Stimulated activated naive CD8-positive, alpha-beta T cell treated with anti-CD3 and anti-CD28 coated beads, Interleukin-15, Interleukin-2, amounts not matched to agents 100 U/mL and 50 U/mL, for 24 hours (primary cell): ENCODE data around the gene TGFB1I1.
"Not testable (repeated sequence)": the region's sequence is repeated elsewhere in the genome, so short reads cannot be mapped to it uniquely, and the experiment has no call there.

ENCODE experiments used
- ATAC-seq: fragments of 150-1000 bp; cut with Tn5 transposase; one replicate; pipeline ENCODE4 v1.10.0; 2021
- DNase-seq: peaks from one replicate; pipeline ENCODE4 v3.0.0; 2021

The TGFB1I1 gene

GRCh38 chr16:31471241-31471874 is 594 bp upstream of the TGFB1I1 start:
- no peak for ATAC-seq
- no peak for DNase-seq

DNA sequence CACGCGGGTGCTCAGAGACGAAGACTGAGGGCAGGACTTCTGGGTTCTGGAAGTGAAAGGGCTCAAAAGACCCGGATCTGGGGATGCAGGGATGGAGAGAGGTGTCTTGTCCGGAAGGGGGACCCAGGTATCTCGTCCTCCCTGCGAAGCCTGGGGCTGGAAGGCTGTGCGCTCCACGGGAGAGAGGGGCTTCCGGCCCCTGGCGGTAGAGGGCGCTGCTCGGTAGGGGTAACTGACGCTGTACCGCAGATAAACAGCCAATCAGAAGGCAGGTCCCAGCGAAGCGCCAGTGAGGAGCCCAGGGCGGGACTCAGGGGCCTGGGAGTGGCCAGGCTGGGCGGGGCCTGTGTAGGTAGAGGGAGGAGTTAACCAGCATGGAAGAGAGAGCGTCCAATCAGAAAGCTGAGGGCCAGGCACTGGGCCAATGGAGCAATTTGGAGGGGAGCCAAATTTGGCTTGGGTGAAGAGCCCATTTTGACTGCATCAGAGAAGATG is 804 bp downstream of the TGFB1I1 start:
- DNase-seq (peak; percentile 60), ATAC-seq (no peak)

DNA sequence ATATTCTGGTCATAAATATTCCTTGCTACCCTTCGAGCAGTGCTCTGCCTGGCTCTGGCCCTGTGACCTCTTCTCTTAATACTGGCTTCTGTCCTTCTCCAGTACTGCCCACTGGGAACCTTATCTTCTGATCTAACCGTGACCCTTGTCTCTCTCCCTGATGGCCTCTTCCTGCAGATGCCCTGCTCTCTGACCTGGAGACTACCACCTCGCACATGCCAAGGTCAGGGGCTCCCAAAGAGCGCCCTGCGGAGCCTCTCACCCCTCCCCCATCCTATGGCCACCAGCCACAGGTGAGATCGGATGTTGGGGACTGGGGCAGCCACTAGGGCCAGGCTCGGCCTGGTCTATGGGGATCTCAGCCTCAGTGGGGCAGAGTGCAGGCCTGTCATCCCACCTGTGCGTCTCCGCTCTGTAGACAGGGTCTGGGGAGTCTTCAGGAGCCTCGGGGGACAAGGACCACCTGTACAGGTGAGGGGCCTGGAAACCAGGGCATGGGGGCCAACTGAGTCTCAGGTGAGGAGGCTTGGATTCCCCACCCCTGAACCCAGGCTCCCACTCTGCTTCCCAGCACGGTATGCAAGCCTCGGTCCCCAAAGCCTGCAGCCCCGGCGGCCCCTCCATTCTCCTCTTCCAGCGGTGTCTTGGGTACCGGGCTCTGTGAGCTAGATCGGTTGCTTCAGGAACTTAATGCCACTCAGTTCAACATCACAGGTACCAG is 1.5 kb downstream of the TGFB1I1 start:
- DNase-seq (no peak), ATAC-seq (no peak)

DNA sequence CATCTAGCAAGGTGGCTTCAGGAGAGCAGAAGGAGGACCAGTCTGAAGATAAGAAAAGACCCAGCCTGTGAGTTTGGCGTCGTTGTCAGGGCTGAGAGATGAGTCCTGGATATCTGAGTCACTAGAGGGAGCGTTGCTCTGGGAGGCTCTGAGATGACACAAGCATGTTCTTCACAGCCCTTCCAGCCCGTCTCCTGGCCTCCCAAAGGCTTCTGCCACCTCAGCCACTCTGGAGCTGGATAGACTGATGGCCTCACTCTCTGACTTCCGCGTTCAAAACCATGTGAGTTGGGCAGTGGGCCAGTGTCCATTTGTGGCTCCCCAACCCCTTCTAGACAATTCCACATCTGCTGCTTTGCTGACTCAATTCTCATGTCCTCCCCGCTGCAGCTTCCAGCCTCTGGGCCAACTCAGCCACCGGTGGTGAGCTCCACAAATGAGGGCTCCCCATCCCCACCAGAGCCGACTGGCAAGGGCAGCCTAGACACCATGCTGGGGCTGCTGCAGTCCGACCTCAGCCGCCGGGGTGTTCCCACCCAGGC is 2.3 kb downstream of the TGFB1I1 start:
- no peak for ATAC-seq
- DNase-seq, result no peak

GRCh38 chr16:31474773-31475738 is 3.1 kb downstream of the TGFB1I1 start:
- no peak for DNase-seq
- no peak for ATAC-seq

DNA sequence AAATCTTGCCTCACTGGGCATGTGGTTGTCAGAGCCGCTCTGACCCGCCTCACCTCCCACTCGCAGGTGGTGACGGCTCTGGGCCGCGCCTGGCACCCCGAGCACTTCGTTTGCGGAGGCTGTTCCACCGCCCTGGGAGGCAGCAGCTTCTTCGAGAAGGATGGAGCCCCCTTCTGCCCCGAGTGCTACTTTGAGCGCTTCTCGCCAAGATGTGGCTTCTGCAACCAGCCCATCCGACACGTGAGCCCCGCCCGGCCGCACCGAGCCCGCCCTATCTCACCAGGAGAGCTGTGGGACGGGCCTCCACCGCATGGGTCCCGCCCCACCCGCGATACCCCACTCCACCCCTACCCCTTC is 4.0 kb downstream of the TGFB1I1 start:
- no peak for ATAC-seq
- DNase-seq, result no peak

DNA sequence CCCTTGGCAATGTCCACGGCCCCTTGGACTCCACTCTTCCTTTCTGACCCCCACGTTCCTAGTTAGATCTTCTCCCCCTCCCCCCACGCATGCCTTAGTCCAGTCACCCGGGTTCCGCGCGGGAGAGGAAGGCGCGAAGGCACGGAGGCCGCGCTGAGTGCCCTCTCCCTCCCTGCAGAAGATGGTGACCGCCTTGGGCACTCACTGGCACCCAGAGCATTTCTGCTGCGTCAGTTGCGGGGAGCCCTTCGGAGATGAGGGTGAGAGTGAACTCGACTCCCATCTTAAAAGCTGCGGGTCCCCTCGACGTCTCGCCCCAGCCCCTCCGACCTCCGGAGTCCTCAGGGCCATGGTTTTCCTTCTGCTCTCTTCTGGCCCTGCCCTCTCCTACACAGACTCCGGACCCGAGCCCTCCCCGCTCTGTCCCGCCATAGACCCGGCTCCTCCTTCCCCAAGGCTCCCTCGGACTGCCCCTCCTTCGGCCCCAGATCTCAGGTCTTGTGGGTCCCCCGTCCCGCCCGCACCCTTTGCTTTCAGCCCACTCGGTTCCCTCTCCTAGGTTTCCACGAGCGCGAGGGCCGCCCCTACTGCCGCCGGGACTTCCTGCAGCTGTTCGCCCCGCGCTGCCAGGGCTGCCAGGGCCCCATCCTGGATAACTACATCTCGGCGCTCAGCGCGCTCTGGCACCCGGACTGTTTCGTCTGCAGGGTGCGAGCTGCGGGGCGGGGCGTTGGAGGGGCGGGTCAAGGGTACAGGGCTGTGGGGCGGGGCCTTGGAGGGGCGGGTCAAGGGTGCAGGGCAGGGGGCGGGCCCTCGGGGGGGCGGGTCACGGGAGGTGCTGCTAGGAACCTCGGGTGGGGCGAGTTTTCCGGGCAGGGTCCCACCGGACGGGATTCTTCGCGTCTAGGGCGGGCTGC is 4.6 kb downstream of the TGFB1I1 start:
- DNase-seq (peak; percentile 92), ATAC-seq (peak; percentile 90)

DNA sequence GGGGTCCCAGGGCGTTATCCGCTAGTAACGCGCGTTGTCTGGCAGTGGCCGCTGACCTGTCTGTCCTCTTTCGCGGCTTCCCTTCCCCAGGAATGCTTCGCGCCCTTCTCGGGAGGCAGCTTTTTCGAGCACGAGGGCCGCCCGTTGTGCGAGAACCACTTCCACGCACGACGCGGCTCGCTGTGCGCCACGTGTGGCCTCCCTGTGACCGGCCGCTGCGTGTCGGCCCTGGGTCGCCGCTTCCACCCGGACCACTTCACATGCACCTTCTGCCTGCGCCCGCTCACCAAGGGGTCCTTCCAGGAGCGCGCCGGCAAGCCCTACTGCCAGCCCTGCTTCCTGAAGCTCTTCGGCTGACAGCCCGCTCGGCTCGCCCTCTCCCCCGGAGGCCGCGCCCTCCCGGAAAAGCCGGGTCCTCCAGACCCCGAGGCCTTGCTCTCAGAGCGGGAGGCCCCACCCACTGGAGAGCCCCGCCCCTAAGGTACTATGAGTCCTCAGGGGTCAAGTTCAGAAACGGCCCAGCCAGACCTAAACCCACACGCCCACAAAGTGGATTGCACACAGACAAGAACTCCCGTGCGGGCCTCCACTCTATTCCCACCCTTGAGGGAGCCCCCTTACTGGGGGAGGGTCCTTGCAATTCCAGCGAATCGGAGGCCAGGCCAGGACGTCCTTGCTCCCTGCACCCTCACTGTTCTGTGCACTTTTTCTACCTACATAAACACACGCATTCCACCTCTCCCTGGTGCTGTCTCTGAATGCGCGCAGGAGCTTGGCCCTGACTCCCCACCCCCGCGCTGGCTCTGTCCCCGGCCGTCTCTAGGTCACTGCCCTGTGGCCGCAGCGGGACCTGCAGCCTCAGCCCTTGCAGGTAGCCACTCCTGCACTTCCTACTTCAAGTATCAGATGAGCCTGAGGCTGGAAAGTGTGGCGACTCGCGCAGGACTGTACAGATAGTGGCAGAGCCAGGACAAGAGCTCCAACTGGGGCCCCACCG is 5.6 kb downstream of the TGFB1I1 start:
- peak; percentile 66 for DNase-seq
- ATAC-seq, result peak; percentile 29

- ATAC-seq, result no peak
- no peak for DNase-seq
These were observed 7.0 kb downstream of the TGFB1I1 start for GRCh38 chr16:31478956-31479355.

GRCh38 chr16:31479751-31480150 is 7.8 kb downstream of the TGFB1I1 start:
- DNase-seq (no peak), ATAC-seq (no peak)

DNA sequence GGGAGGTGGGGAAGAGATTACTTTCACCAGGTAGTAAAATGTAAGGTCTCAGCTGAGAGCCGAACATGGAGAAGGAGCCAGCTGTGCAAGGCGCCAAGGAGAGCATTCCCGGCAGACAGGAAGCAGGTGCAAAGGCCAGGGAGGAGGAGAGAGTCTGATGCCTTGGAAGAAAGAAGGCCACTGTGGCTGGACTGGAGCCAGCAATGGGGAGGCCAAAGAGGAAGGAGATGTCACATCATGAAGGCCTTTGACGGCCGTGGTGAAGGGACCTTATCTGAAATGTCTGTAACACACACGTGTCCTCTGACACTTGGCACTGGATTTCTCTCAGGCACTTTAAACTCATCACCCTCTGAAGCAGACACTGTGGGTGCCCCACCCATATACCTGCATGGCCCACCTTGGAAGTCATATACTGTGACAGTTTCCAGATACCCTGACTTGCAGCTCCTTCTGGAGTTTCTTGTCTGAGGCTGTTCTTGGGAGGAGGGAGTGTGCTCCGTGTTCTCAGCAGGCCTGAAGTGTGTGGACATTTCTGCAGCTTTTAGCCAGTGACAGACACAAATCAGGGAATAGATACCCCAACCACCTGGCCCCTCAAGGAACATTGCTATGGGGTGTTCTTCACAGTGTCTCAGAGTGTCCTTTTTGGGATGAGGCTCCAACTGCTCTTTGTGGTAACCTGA is 9.0 kb downstream of the TGFB1I1 start:
- DNase-seq, result no peak
- no peak for ATAC-seq

GRCh38 chr16:31483081-31483480 is 11.1 kb downstream of the TGFB1I1 start, which contains the start of gene SLC5A2:
Gene SLC5A2, plus strand, starts transcription at chr16:31483123. Its CDS starts 14 bp downstream, at chr16:31483137.
- DNase-seq, result no peak
- no peak for ATAC-seq

DNA sequence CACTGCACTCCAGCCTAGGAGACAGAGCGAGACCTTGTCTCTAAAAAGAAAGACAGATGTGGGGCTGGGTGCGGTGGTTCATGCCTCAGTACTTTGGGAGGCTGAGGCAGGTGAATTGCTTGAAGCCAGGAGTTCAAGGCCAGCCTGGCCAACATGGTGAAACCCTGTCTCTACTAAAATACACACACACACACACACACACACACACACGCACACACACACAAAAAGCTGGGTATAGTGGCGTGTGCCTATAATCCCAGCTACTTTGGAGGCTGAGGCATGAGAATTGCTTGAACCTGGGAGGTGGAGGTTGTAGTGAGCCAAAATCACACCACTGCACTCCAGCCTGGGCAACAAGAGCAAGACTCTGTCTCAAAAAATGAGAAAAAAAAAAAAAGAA is 12.1 kb downstream of the TGFB1I1 start:
- not testable (repeated sequence) for ATAC-seq, DNase-seq

DNA sequence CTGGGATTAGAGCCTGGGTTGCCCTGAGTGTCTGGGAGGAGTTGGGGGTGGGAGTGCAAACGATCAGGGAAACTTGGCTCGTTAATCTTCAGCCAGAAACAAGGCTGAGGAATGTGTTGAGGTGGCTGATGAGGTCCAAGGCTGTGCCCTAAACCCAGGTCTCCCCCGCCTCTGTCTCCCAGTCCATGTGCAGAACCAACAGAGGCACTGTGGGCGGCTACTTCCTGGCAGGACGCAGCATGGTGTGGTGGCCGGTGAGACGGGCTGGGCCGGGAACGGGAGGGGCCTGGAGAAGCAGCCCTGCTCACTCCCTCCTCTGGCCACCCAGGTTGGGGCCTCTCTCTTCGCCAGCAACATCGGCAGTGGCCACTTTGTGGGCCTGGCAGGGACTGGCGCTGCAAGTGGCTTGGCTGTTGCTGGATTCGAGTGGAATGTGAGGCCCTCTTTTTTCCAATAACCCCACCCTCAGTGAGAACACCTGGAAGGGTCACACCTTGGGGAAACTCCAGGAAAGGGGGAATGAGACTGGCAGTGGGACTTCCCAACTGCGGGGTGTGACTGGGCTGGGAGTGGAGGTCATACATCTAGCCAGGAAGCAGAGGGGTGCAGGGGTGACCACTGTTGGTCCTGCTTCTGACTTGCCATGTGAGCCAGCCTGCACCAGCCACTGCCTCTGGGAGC is 12.7 kb downstream of the TGFB1I1 start:
- no peak for DNase-seq
- no peak for ATAC-seq

GRCh38 chr16:31485571-31485970 is 13.6 kb downstream of the TGFB1I1 start:
- DNase-seq, result no peak
- ATAC-seq, result no peak

DNA sequence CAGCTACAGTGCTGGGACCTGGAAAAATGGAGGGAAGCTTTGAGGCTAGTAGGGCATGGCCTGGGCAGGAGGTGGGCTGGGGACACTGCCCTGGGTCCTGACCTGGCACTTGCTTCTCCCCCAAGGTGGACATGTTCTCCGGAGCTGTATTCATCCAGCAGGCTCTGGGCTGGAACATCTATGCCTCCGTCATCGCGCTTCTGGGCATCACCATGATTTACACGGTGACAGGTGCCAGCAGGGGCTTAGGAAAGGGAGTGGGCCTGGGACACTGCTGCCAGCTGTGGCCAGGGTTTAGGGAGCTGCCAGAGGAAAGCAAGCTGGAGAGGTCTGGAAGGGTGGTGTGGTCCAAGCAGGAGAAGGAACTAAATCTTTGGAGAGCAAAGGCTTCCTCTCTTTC is 14.1 kb downstream of the TGFB1I1 start:
- DNase-seq, result no peak
- ATAC-seq, result no peak

DNA sequence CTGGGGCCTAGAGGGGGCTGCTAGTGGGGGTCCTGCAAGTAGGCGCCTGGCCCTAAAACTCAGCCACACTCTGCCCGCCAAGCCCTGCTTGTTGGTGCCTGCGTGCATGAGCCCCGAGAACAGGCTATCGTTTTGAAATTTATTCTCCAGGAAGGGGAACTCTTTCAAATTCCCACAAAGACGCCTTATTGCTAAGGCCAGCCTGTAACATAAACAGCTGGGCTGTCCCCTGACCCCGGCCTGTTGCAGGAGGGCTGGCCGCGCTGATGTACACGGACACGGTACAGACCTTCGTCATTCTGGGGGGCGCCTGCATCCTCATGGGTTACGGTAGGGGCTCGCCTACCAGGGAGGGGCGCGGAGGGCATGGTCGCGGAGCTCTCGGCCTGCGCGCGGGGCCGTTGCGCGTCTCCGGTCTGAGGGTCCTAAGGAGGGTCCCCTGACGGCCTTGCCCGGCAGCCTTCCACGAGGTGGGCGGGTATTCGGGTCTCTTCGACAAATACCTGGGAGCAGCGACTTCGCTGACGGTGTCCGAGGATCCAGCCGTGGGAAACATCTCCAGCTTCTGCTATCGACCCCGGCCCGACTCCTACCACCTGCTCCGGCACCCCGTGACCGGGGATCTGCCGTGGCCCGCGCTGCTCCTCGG is 15.2 kb downstream of the TGFB1I1 start:
- DNase-seq (no peak), ATAC-seq (no peak)
